NCI-H2029 treated with DMSO at 0.1 percent for 48 hours (cell line): Measurements from ENCODE around the gene UBE3C.
"Not testable (repeated sequence)": the region's sequence is repeated elsewhere in the genome, so short reads cannot be mapped to it uniquely, and the experiment has no call there.

Experiments
- DNase-seq: peaks from one replicate; lab custom pipeline; 2025; lab: John Stamatoyannopoulos, UW

The UBE3C gene

GRCh38 chr7:157271315-157271990, 132.7 kb downstream of the UBE3C start:
- no peak for DNase-seq

GRCh38 chr7:157271991-157272324, 133.2 kb downstream of the UBE3C start:
- peak; percentile 4 for DNase-seq

GRCh38 chr7:157272351-157273207, 133.9 kb downstream of the UBE3C start:
- DNase-seq: no peak

GRCh38 chr7:157273208-157274093, 134.7 kb downstream of the UBE3C start:
- DNase-seq: peak; percentile 40

GRCh38 chr7:157274094-157274634, 135.4 kb downstream of the UBE3C start:
- not testable (repeated sequence) for DNase-seq

- no peak for DNase-seq
These were observed 136.3 kb downstream of the UBE3C start for GRCh38 chr7:157274991-157275427.

GRCh38 chr7:157276091-157276561, 137.4 kb downstream of the UBE3C start:
- no peak for DNase-seq

- peak; percentile 27 for DNase-seq
These were observed 138.2 kb downstream of the UBE3C start for GRCh38 chr7:157276731-157277562.

GRCh38 chr7:157277568-157277967, 138.8 kb downstream of the UBE3C start:
- DNase-seq: not testable (repeated sequence)

GRCh38 chr7:157278167-157278790, 139.6 kb downstream of the UBE3C start:
- DNase-seq: no peak

GRCh38 chr7:157278791-157279724, 140.3 kb downstream of the UBE3C start:
- no peak for DNase-seq

GRCh38 chr7:157279741-157280215, 141.1 kb downstream of the UBE3C start:
- DNase-seq: no peak

- DNase-seq: no peak
These were observed 141.6 kb downstream of the UBE3C start for GRCh38 chr7:157280216-157280841.

GRCh38 chr7:157281221-157281998, 142.7 kb downstream of the UBE3C start:
- DNase-seq: no peak

- DNase-seq: no peak
These were observed 143.5 kb downstream of the UBE3C start for GRCh38 chr7:157282141-157282801.

- DNase-seq: no peak
These were observed 145.7 kb downstream of the UBE3C start for GRCh38 chr7:157284229-157285014.
